Measurements from ENCODE around the gene DNLZ.

Gene DNLZ

GRCh38 chr9:136339173-136339957 is 24.2 kb downstream of the DNLZ start:
- no peak overlapping the region for H3K4me3 ChIP-seq (ENCODE audit: low read depth, low read length)
- peak; percentile 82 for DNase-seq (ENCODE audit: low read depth)
- TF ChIP-seq POLR2A (IDR thresholded peaks at IDR 0.05; ENCODE audit: extremely low read depth, insufficient read length) (no peak), CTCF (IDR thresholded peaks at IDR 0.05; ENCODE audit: low read depth, low read length) (peak; percentile 95)

- no peak overlapping the region for H3K4me3 ChIP-seq (ENCODE audit: low read depth, low read length)
- no peak for DNase-seq (ENCODE audit: low read depth)
- TF ChIP-seq CTCF (IDR thresholded peaks at IDR 0.05; ENCODE audit: low read depth, low read length): no peak
These were observed 25.0 kb downstream of the DNLZ start for GRCh38 chr9:136338511-136338910.

- TF ChIP-seq MYC (IDR thresholded peaks at IDR 0.05; ENCODE audit: low read depth, low read length) (no peak), POLR2A (IDR thresholded peaks at IDR 0.05; ENCODE audit: extremely low read depth, insufficient read length) (no peak)
- DNase-seq (ENCODE audit: low read depth): no peak
- H3K4me3 ChIP-seq (ENCODE audit: low read depth, low read length): no peak overlapping the region
These were observed 25.8 kb downstream of the DNLZ start for GRCh38 chr9:136337416-136338395.

GRCh38 chr9:136336881-136337280 is 26.7 kb downstream of the DNLZ start:
- DNase-seq (ENCODE audit: low read depth): no peak
- no peak overlapping the region for H3K4me3 ChIP-seq (ENCODE audit: low read depth, low read length)
- TF ChIP-seq MAX (IDR thresholded peaks at IDR 0.05; ENCODE audit: low read depth, low read length) (no peak), CTCF (IDR thresholded peaks at IDR 0.05; ENCODE audit: low read depth, low read length) (no peak), MYC (IDR thresholded peaks at IDR 0.05; ENCODE audit: low read depth, low read length) (no peak), POLR2A (IDR thresholded peaks at IDR 0.05; ENCODE audit: extremely low read depth, insufficient read length) (no peak)

GRCh38 chr9:136336156-136336870 is 27.2 kb downstream of the DNLZ start:
- no peak for DNase-seq (ENCODE audit: low read depth)
- TF ChIP-seq MAX (IDR thresholded peaks at IDR 0.05; ENCODE audit: low read depth, low read length) (no peak), POLR2A (IDR thresholded peaks at IDR 0.05; ENCODE audit: extremely low read depth, insufficient read length) (no peak), CTCF (IDR thresholded peaks at IDR 0.05; ENCODE audit: low read depth, low read length) (no peak), MYC (IDR thresholded peaks at IDR 0.05; ENCODE audit: low read depth, low read length) (no peak)
- H3K4me3 ChIP-seq (ENCODE audit: low read depth, low read length): no peak overlapping the region
